Measurements from ENCODE around the gene SP140L. TPM values are rescaled to one million over a fixed set of nuclear protein-coding genes. Genes with fewer than 3 reads are reported as not detected.

The SP140L gene
- total RNA-seq, 1 donor from 2014 or later: 20.6 TPM

DNA sequence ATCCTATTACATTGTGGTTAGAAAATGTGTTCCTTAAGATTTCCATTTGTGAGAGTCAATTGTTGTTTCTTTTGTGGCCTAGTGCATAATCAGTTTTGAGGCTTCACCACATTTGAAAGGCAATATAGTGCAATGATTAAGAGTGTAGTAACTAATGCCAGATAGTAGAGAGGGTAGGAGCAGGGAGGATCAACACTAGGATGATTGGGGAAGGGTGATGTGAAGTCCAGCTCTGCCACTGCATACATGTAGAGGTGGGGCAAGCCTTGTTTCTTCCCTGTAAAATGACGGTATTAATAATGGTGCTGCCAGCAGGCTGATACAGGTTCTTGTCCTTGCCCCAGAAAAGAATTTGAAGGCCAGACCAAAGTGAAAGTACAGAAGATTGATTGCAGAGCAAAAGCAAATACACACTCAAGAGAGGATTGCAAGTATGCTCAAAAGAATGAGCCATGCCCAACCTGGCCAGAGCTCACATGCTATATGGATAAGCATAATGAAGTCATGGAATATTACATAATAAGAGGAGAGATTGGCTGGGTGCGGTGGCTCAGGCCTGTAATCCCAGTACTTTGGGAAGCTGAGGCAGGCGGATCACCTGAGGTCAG is 97.0 kb downstream of the SP140L start:
- H3K9me3 Mint-ChIP-seq (ENCODE audit: low read depth): peaks cover 2% of the 10 kb centered on the region
- H3K36me3 Mint-ChIP-seq (ENCODE audit: low read depth): peaks cover 8% of the 10 kb centered on the region
- no peak overlapping the region for H3K4me3 Mint-ChIP-seq (ENCODE audit: unreplicated experiment)
- peaks cover 52% of the 10 kb centered on the region for H3K4me1 Mint-ChIP-seq (ENCODE audit: low read depth)
- no peaks in the 10 kb centered on the region for H3K27me3 Mint-ChIP-seq (ENCODE audit: low read depth)
- peak overlapping the region; percentile 43 for H3K27ac Mint-ChIP-seq (ENCODE audit: unreplicated experiment)
- TF ChIP-seq, protein P1, sequence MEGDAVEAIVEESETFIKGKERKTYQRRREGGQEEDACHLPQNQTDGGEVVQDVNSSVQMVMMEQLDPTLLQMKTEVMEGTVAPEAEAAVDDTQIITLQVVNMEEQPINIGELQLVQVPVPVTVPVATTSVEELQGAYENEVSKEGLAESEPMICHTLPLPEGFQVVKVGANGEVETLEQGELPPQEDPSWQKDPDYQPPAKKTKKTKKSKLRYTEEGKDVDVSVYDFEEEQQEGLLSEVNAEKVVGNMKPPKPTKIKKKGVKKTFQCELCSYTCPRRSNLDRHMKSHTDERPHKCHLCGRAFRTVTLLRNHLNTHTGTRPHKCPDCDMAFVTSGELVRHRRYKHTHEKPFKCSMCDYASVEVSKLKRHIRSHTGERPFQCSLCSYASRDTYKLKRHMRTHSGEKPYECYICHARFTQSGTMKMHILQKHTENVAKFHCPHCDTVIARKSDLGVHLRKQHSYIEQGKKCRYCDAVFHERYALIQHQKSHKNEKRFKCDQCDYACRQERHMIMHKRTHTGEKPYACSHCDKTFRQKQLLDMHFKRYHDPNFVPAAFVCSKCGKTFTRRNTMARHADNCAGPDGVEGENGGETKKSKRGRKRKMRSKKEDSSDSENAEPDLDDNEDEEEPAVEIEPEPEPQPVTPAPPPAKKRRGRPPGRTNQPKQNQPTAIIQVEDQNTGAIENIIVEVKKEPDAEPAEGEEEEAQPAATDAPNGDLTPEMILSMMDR (IDR thresholded peaks at IDR 0.05): no peak
- DNase-seq (ENCODE audit: low spot score): no peak

DNA sequence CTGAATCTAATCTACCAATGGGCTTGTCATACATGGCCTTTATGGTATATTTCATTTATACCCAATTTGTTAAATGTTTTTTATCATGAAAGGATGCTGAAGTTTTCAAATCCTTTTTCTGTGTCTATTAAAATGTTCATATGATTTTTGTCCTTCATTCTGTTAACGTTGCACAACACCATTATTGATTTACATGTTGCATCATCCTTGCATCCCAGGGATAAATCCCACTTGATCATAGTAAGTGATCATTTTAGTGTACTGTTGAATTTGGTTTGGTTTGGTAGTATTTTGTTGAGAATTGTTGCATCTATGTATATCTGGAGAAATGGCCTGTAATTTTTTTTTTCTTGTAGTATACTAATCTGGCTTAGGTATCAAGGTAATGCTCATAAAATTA is 98.4 kb downstream of the SP140L start:
- H3K4me1 Mint-ChIP-seq (ENCODE audit: low read depth): peaks cover 44% of the 10 kb centered on the region

DNA sequence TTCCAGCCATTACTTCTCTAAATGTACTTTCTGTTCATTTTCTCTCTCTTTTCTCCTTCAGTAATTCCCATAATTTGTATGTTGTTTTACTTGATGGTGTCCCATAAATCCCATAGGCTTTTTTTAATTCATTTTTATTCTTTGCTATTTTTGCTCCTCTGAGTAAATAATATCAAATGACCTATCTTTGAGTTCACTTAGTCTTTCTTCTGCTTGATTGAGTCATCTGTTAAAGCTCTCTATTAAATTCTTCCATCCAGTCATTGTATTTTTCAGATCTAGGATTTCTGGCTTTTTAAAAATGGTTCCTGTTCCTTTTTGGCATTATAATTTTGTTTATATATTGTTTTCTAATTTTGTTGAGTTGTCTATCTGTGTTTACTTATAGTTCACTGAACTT is 102.5 kb downstream of the SP140L start:
- Mint-ChIP-seq H3K4me3 (ENCODE audit: unreplicated experiment) (no peak overlapping the region), H3K4me1 (ENCODE audit: low read depth) (peaks cover 23% of the 10 kb centered on the region), H3K9me3 (ENCODE audit: low read depth) (peaks cover 8% of the 10 kb centered on the region), H3K27ac (ENCODE audit: unreplicated experiment) (no peak overlapping the region), H3K27me3 (ENCODE audit: low read depth) (no peaks in the 10 kb centered on the region), H3K36me3 (ENCODE audit: low read depth) (peaks cover 17% of the 10 kb centered on the region)
- DNase-seq (ENCODE audit: low spot score): no peak
- TF ChIP-seq, protein P1 (IDR thresholded peaks at IDR 0.05): no peak

More for the DNA sequence above, 98.4 kb downstream of the SP140L start:
- Mint-ChIP-seq H3K4me3 (ENCODE audit: unreplicated experiment) (no peak overlapping the region), H3K36me3 (ENCODE audit: low read depth) (peaks cover 16% of the 10 kb centered on the region), H3K27me3 (ENCODE audit: low read depth) (no peaks in the 10 kb centered on the region), H3K27ac (ENCODE audit: unreplicated experiment) (no peak overlapping the region), H3K9me3 (ENCODE audit: low read depth) (peaks cover 8% of the 10 kb centered on the region)
- TF ChIP-seq, protein P1 (IDR thresholded peaks at IDR 0.05): no peak
- no peak for DNase-seq (ENCODE audit: low spot score)

DNA sequence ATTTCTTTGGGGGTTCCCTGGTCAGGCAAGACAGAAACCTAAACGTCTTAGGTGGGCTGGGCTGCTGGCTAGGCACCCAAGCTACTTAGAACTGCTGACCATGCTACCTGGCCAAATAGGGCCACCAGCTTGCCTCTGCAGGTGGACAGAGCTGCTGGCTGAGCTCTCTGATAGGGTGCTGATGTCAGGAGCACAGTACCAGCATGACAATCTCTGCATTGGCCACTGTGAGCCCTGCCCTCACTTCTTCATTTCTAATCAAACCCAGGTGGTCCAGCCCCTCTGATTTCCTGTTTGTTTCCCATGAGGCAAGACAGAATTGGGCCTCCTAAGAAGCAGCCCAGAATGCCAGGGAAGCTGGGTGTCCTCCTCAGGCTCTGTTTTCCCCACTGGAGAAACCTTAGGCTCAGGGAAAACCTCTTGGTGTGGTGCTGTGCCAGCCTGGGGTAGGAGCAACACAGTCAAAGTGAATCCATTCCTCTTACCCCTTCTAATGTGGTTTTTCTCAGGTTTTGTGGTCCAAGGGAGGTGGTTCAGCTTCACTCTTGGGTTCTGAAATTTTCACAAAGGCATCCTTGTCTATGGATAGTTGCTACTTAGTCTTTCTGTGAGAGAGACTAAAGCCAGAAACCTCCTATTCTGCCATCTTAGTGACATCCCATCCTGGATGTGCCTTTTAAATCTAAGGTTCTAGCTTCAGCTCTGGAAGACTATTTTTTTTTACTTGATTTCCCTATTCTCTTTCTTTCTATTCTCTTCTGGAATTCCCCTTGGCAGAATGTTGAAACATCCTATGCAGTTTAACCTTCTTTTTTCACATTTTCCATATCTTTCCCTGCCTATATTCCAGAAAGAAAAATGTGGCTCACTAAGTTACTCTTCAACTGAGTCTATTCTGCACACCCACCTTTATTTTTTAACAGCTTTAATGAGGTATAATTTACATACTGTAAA is 104.2 kb downstream of the SP140L start:
- Mint-ChIP-seq H3K27ac (ENCODE audit: unreplicated experiment) (no peak overlapping the region), H3K27me3 (ENCODE audit: low read depth) (no peaks in the 10 kb centered on the region), H3K4me3 (ENCODE audit: unreplicated experiment) (no peak overlapping the region), H3K9me3 (ENCODE audit: low read depth) (peaks cover 12% of the 10 kb centered on the region), H3K4me1 (ENCODE audit: low read depth) (peaks cover 19% of the 10 kb centered on the region), H3K36me3 (ENCODE audit: low read depth) (peaks cover 20% of the 10 kb centered on the region)
- TF ChIP-seq, protein P1 (IDR thresholded peaks at IDR 0.05): no peak
- no peak for DNase-seq (ENCODE audit: low spot score)

DNA sequence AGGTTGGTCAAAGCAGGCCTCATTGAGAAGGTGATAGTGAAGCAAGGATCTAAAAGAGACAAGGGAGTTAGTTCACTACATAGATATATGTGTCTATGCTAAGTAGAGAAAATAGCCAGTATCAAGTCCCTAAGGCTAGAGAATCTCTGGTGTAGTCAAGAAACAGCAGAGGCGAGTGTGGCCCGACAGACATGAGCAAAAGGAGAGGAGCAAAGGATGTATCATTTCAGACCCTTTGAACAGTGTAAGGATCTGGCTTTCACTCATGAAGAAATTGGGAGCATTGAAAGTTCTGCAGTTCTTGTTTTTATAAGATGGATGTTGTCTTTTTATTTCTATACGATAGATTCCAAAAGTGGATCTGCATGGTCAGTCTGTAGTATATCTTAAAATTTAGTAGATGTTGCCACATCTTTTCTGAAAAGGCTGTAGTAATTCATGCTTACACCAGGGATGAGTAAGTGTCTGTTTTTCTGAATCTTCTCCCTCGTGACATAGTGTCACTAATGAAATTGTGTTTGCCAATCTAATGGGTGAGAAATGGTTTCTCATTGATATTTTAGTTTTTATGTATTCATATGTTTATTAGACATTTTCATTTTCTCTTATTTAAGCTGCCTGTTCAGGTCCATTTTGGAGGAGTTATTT is 107.8 kb downstream of the SP140L start:
- Mint-ChIP-seq H3K4me1 (ENCODE audit: low read depth) (peaks cover 23% of the 10 kb centered on the region), H3K9me3 (ENCODE audit: low read depth) (peaks cover 8% of the 10 kb centered on the region), H3K36me3 (ENCODE audit: low read depth) (peaks cover 15% of the 10 kb centered on the region), H3K27ac (ENCODE audit: unreplicated experiment) (peak overlapping the region; percentile 50), H3K4me3 (ENCODE audit: unreplicated experiment) (no peak overlapping the region), H3K27me3 (ENCODE audit: low read depth) (no peaks in the 10 kb centered on the region)
- no peak for DNase-seq (ENCODE audit: low spot score)
- TF ChIP-seq, protein P1 (IDR thresholded peaks at IDR 0.05): no peak

All from chondrocyte (in vitro differentiated cells).